Mesenchymal stem cell (in vitro differentiated cells and primary cell): ENCODE data around the gene TUT4.

Experiments used
- DNase-seq: peaks from one replicate; pipeline ENCODE4 v3.0.0-alpha.2; 2013
- H2AFZ ChIP-seq: one replicate; pipeline ENCODE4 v1.6.1; 2013; ENCODE audit warnings: low read depth, mild to moderate bottlenecking, control low read depth, inconsistent platforms, low read length, moderate library complexity
- H2AK5ac ChIP-seq: 2 replicates; pipeline ENCODE4 v1.6.1; 2013; ENCODE audit warnings: low read length, moderate library complexity, mild to moderate bottlenecking, inconsistent platforms; ENCODE audit not compliant: severe bottlenecking
- H2BK120ac ChIP-seq: one replicate; pipeline ENCODE4 v1.6.1; 2013; ENCODE audit warnings: low read depth, mild to moderate bottlenecking, inconsistent platforms, low read length, moderate library complexity
- H2BK12ac ChIP-seq, 2 experiments: one replicate each; pipeline ENCODE4 v1.6.1; 2013; ENCODE audit warnings: inconsistent platforms in 2 of 2, low read length in 2 of 2, mild to moderate bottlenecking in 2 of 2, moderate library complexity in 2 of 2, control low read depth in 1 of 2
- H2BK15ac ChIP-seq: one replicate; pipeline ENCODE4 v1.6.1; 2013; ENCODE audit warnings: mild to moderate bottlenecking, low read depth, inconsistent platforms; ENCODE audit not compliant: poor library complexity, severe bottlenecking
- H2BK5ac ChIP-seq: 2 replicates; pipeline ENCODE4 v1.6.1; 2013; ENCODE audit warnings: low read depth, mild to moderate bottlenecking, low read length, control low read depth, inconsistent platforms; ENCODE audit not compliant: poor library complexity, severe bottlenecking
- H3K14ac ChIP-seq, 2 experiments: one replicate each; pipeline ENCODE4 v1.6.1; 2013; ENCODE audit warnings: inconsistent platforms in 2 of 2, low read length in 2 of 2, control low read depth in 1 of 2, mild to moderate bottlenecking in 1 of 2, moderate library complexity in 1 of 2
- H3K18ac ChIP-seq, 2 experiments: one replicate each; pipeline ENCODE4 v1.6.1; 2013; ENCODE audit warnings: inconsistent platforms in 2 of 2, low read length in 2 of 2, control low read depth in 1 of 2, low read depth in 1 of 2, mild to moderate bottlenecking in 1 of 2
- H3K23ac ChIP-seq, 2 experiments: one replicate each; pipeline ENCODE4 v1.6.1; 2013; ENCODE audit warnings: inconsistent platforms in 2 of 2, low read length in 2 of 2, mild to moderate bottlenecking in 2 of 2, moderate library complexity in 2 of 2, control low read depth in 1 of 2
- H3K27ac ChIP-seq: 2 replicates; pipeline ENCODE4 v1.5.1; 2013; ENCODE audit warnings: mild to moderate bottlenecking, moderate library complexity, low read length, control low read depth, inconsistent platforms; ENCODE audit not compliant: poor library complexity, severe bottlenecking
- H3K27me3 ChIP-seq, 2 experiments: 2 replicates each; pipeline versions ENCODE4 v1.6.1 to v1.7.0; 2013; ENCODE audit warnings: low read length in 2 of 2, mild to moderate bottlenecking in 2 of 2, moderate library complexity in 2 of 2, control low read depth in 1 of 2, inconsistent platforms in 1 of 2; ENCODE audit not compliant: control insufficient read depth in 1 of 2, insufficient read depth in 1 of 2
- H3K36me3 ChIP-seq, 2 experiments: 2 replicates each; pipeline versions ENCODE4 v1.6.1 to v1.7.0; 2013; ENCODE audit warnings: low read length in 2 of 2, control low read depth in 1 of 2, inconsistent platforms in 1 of 2, low read depth in 1 of 2, mild to moderate bottlenecking in 1 of 2; ENCODE audit not compliant: insufficient read depth in 2 of 2, control insufficient read depth in 1 of 2
- H3K4ac ChIP-seq, 2 experiments: one replicate each; pipeline ENCODE4 v1.6.1; 2013; ENCODE audit warnings: inconsistent platforms in 2 of 2, low read length in 2 of 2, mild to moderate bottlenecking in 2 of 2, moderate library complexity in 2 of 2, control low read depth in 1 of 2, low read depth in 1 of 2
- H3K4me1 ChIP-seq: 2 replicates; pipeline ENCODE4 v1.6.1; 2013; ENCODE audit warnings: low read depth, low read length, control low read depth; ENCODE audit not compliant: control insufficient read depth, insufficient read depth
- H3K4me2 ChIP-seq: 2 replicates; pipeline ENCODE4 v1.6.1; 2013; ENCODE audit warnings: low read length, mild to moderate bottlenecking, inconsistent platforms; ENCODE audit not compliant: poor library complexity, severe bottlenecking
- H3K4me3 ChIP-seq, 2 experiments: 2 replicates each; pipeline versions ENCODE4 v1.5.1 to v1.7.0; 2013; ENCODE audit warnings: low read length in 2 of 2, mild to moderate bottlenecking in 2 of 2, control low read depth in 1 of 2, low read depth in 1 of 2; ENCODE audit not compliant: insufficient read depth in 1 of 2
- H3K79me1 ChIP-seq: replicated peaks from 2 replicates; pipeline ENCODE4 v1.6.1; 2013; ENCODE audit warnings: mild to moderate bottlenecking, control low read depth, low read length, inconsistent platforms; ENCODE audit not compliant: poor library complexity, severe bottlenecking
- H3K9ac ChIP-seq: 2 replicates; pipeline ENCODE4 v1.7.0; 2013; ENCODE audit warnings: mild to moderate bottlenecking, low read length, moderate library complexity
- H3K9me3 ChIP-seq: 2 replicates; pipeline ENCODE4 v1.7.0; 2013; ENCODE audit warnings: mild to moderate bottlenecking, low read length; ENCODE audit not compliant: control insufficient read depth
- H4K8ac ChIP-seq: one replicate; pipeline ENCODE4 v1.6.1; 2013; ENCODE audit warnings: inconsistent platforms, mild to moderate bottlenecking, low read length, moderate library complexity
- H4K91ac ChIP-seq: one replicate; pipeline ENCODE4 v1.6.1; 2013; ENCODE audit warnings: mild to moderate bottlenecking, low read length, inconsistent platforms
- whole genome bisulfite sequencing: methylation state at CpG from one replicate; pipeline ENCODE4 v1.1.7; 2013; ENCODE audit warnings: mixed read lengths; 5-methylcytosine and 5-hydroxymethylcytosine counted together

Gene TUT4

GRCh38 chr1:52556641-52557360 is 3.9 kb upstream of the TUT4 start:
- DNase-seq: no peak
- WGBS: 95% methylated on average over 3 of the region's 4 CpGs
- no peak overlapping the region for H4K91ac ChIP-seq

GRCh38 chr1:52554756-52555155 is 1.9 kb upstream of the TUT4 start:
- Histone ChIP-seq H3K27me3 (no peaks in the 10 kb centered on the region), H3K4me2 (no peak overlapping the region), H2BK5ac (no peak overlapping the region), H3K4ac (peak overlapping the region in 1 of 2 experiments; percentile 51), H2AFZ (no peak overlapping the region), H3K14ac (no peak overlapping the region), H3K9me3 (no peaks in the 10 kb centered on the region), H2BK12ac (no peak overlapping the region), H3K4me3 (peak overlapping the region in 1 of 2 experiments; percentile 83), H3K36me3 (no peaks in the 10 kb centered on the region), H4K91ac (no peak overlapping the region), H2BK120ac (no peak overlapping the region), H3K79me1 (peaks cover 3% of the 10 kb centered on the region), H2BK15ac (no peak overlapping the region), H3K18ac (no peak overlapping the region), H3K27ac (no peak overlapping the region), H4K8ac (peak overlapping the region; percentile 41), H3K23ac (no peak overlapping the region), H3K9ac (peak overlapping the region; percentile 91), H3K4me1 (no peaks in the 10 kb centered on the region), H2AK5ac (peak overlapping the region; percentile 82)
- peak; percentile 30 for DNase-seq
- 15% methylated on average over 2 of the region's 3 CpGs for WGBS

More at GRCh38 chr1:52556641-52557360, 3.9 kb upstream of the TUT4 start:
- Histone ChIP-seq H2BK5ac (no peak overlapping the region), H2BK120ac (no peak overlapping the region), H4K8ac (no peak overlapping the region), H3K18ac (no peak overlapping the region), H3K9me3 (no peaks in the 10 kb centered on the region), H2BK12ac (no peak overlapping the region), H3K4me3 (no peak overlapping the region), H3K27me3 (no peaks in the 10 kb centered on the region), H3K9ac (no peak overlapping the region), H2AK5ac (no peak overlapping the region), H3K27ac (no peak overlapping the region), H3K23ac (no peak overlapping the region), H3K36me3 (no peaks in the 10 kb centered on the region), H3K4ac (no peak overlapping the region), H3K4me2 (no peak overlapping the region), H3K79me1 (peaks cover 3% of the 10 kb centered on the region), H3K4me1 (no peaks in the 10 kb centered on the region), H2AFZ (no peak overlapping the region), H2BK15ac (no peak overlapping the region), H3K14ac (no peak overlapping the region)

- no peak overlapping the region for H2AFZ ChIP-seq
- H3K18ac ChIP-seq: peak overlapping the region in 1 of 2 experiments; percentile 92
- H3K9ac ChIP-seq: peak overlapping the region; percentile 91
- H3K23ac ChIP-seq: no peak overlapping the region
- DNase-seq: peak; percentile 19
- no peak overlapping the region for H4K8ac ChIP-seq
- no peak overlapping the region for H2AK5ac ChIP-seq
- H4K91ac ChIP-seq: no peak overlapping the region
- H3K14ac ChIP-seq: no peak overlapping the region
- H2BK5ac ChIP-seq: no peak overlapping the region
- WGBS: 20% methylated on average over 6 of the region's 6 CpGs
- peak overlapping the region; percentile 74 for H3K4me2 ChIP-seq
- H2BK120ac ChIP-seq: peak overlapping the region; percentile 15
- no peaks in the 10 kb centered on the region for H3K9me3 ChIP-seq
- H2BK12ac ChIP-seq: no peak overlapping the region
- no peaks in the 10 kb centered on the region for H3K27me3 ChIP-seq
- H3K4me3 ChIP-seq: peak overlapping the region in 1 of 2 experiments; percentile 83
- H3K79me1 ChIP-seq: peaks cover 3% of the 10 kb centered on the region
- H2BK15ac ChIP-seq: no peak overlapping the region
- H3K27ac ChIP-seq: no peak overlapping the region
- no peak overlapping the region for H3K4ac ChIP-seq
- no peaks in the 10 kb centered on the region for H3K4me1 ChIP-seq
- H3K36me3 ChIP-seq: no peaks in the 10 kb centered on the region
Measured at GRCh38 chr1:52554267-52554640, 1.4 kb upstream of the TUT4 start.

- Histone ChIP-seq H2BK12ac (peak overlapping the region in 1 of 2 experiments; percentile 72), H3K4me2 (peak overlapping the region; percentile 74), H3K23ac (peak overlapping the region in 1 of 2 experiments; percentile 87), H4K8ac (peak overlapping the region; percentile 89), H3K27ac (peak overlapping the region; percentile 86), H4K91ac (peak overlapping the region; percentile 87), H3K36me3 (no peaks in the 10 kb centered on the region), H3K9ac (peak overlapping the region; percentile 91), H3K27me3 (no peaks in the 10 kb centered on the region), H3K9me3 (no peaks in the 10 kb centered on the region), H3K18ac (peak overlapping the region; percentile 88 to 92), H2AK5ac (no peak overlapping the region), H3K14ac (peak overlapping the region; percentile 82 to 85), H2BK15ac (peak overlapping the region; percentile 95), H2BK5ac (peak overlapping the region; percentile 95), H3K4ac (peak overlapping the region; percentile 75 to 95), H2AFZ (peak overlapping the region; percentile 83), H3K4me3 (peak overlapping the region; percentile 83 to 84), H3K4me1 (no peaks in the 10 kb centered on the region), H3K79me1 (peaks cover 3% of the 10 kb centered on the region), H2BK120ac (peak overlapping the region; percentile 97)
- peak; percentile 88 for DNase-seq
- 3% methylated on average over 37 of the region's 66 CpGs for WGBS
Measured at GRCh38 chr1:52553362-52554266, 722 bp upstream of the TUT4 start.
